GM19023 (cell line): Measurements from ENCODE around the gene LRCH1.
A peak's percentile ranks its signal among the peaks of the same experiment; 100 is the strongest.

ENCODE experiments used
- ATAC-seq: cut with Tn5 transposase; IDR thresholded peaks from one replicate; pipeline ENCODE4 v1.9.1; 2021; ENCODE audit warnings: mild to moderate bottlenecking, moderate library complexity; ENCODE audit not compliant: unreplicated experiment

Gene LRCH1

GRCh38 chr13:46782066-46782465, 229.1 kb downstream of the LRCH1 start:
- no peak for ATAC-seq

DNA sequence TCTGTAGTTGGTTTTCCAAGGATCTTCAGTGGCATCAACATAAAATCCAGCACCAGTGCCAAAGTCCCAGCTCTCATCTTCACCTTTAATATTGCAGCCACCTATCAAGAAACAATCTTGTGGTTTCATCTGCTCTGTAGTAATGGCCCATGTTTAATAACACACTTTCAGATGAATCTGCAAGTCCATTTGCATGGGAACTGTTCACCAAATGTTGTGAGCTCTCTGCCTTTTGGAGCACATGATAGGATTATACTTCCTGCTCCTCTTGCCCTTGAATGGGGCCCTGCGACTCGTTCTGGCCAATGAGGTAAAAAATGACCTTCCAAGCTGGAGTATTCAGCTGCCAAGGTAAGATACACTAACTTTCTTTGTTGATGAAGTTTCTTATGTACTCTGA, 229.7 kb downstream of the LRCH1 start:
- ATAC-seq: no peak

DNA sequence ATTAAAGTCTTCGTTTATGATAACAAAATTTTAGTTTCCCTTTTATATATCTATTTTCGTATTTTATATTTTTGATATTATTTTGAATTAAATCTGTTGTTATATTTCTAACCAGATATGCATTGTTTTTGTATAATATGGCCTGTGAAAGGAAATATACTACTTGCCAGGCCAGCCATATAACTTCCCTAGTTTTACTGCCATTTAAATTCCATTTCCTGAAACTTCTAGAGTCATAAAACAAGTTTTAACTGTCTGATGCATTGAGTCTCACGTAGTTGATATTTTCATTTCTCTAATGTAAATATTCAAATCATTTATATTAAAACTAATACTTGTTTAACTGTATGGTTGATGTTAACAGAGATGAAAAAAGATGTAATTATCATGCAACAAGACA, 230.5 kb downstream of the LRCH1 start:
- no peak for ATAC-seq

DNA sequence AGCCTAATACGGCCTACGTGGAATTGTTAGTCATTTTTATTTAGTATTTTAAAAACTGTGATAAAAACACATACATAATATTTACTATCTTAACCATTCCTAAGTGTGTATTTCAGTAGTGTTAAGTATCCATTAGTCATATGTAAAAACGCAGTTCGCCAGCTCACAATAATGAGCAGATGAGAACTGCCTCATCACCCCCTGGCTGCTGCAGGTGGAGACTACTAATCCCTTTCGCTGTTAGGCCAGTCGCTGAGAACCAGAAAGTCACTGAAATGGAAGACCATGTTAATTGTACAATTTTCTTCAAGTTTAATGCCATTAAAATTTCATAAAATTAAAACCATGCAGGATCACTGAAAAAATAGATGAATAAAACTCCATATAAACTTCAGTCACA, 242.4 kb downstream of the LRCH1 start:
- ATAC-seq: no peak

DNA sequence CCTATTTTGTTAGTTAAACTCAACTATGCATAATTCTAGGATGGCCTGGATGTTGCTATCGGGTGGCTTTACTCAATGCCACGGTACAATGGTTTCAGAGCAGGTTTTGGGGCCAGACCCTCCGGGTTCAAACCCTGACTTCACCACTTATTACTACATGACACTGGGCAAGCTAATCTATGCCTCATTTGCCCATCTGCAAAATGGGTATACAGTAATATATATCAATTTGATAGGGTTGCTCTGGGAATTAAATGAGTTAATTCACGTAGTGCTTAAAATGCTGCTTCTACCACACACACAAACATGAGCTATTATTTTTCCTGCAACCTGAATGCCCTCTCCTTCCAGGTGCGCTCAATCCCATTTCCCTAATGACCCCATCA, 243.2 kb downstream of the LRCH1 start:
- no peak for ATAC-seq

- peak; percentile 92 for ATAC-seq
Observed at GRCh38 chr13:46796515-46797474, 243.8 kb downstream of the LRCH1 start, which contains the start of gene ESD. TSS of gene ESD (minus strand) at chr13:46797161. CDS start at chr13:46791413, 5,748 bp downstream.

- ATAC-seq: no peak
Observed at GRCh38 chr13:46797501-46798237, 244.7 kb downstream of the LRCH1 start.

GRCh38 chr13:46799139-46799538, 246.2 kb downstream of the LRCH1 start:
- ATAC-seq: no peak

DNA sequence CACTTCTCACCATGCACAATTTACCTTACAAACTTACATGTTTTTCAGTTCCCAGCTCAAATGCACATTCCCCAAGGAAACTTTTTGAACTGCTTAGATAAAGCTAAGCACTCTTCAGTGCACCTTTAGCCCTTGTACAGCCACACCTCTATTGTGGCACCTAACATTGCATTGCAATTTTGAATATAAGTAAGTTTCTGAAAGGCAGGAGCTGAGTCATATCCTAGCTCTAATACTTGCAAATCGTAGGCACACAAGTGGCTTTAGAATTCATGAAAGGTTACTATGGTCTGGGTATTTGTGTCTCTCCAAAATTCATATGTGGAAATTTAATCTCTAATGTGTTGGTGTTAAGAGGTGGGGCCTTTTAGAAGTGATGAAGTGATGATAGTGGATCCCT, 248.9 kb downstream of the LRCH1 start:
- ATAC-seq: no peak
